Measurements from ENCODE around the gene TRPM3. TPM values are rescaled to one million over a fixed set of nuclear protein-coding genes. Genes with fewer than 3 reads are reported as not detected.

The TRPM3 gene
- total RNA-seq (2014; rRNA removed; shearing (Covaris generic)) = under 0.01 TPM in 1 of 2 replicates, not detected in the other

- no peak for DNase-seq (ENCODE audit: low read depth)
Measured at GRCh38 chr9:71121275-71122021, at the start of gene TRPM3. Gene TRPM3 (minus strand): TSS chr9:71121621. CDS start chr9:71121354, 267 bp downstream.

GRCh38 chr9:71168418-71168817 is 47.0 kb upstream of the TRPM3 start:
- DNase-seq (ENCODE audit: low read depth) = no peak

DNA sequence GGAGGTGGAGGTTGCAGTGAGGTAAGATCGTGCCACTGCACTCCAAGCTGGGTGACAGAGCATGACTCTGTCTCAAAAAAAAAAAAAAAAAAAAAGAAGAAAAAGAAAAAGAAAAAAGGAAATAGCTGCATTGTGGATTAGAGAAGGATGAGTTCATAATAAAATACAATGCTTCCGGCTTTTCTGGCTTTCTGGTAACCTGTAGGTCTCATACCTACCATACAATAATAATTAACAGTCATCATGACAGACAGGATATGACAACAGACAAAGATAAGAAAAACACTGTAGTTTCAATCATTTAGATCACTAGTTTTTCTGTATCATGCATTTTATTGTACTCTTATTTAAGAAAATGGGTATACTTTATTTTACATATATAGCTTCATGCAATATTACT is 40.7 kb upstream of the TRPM3 start:
- no peak for DNase-seq (ENCODE audit: low read depth)

- no peak for DNase-seq (ENCODE audit: low read depth)
Measured at GRCh38 chr9:71157731-71158130, 36.3 kb upstream of the TRPM3 start.

- no peak for DNase-seq (ENCODE audit: low read depth)
Measured at GRCh38 chr9:71147368-71147767, 25.9 kb upstream of the TRPM3 start.

GRCh38 chr9:71146511-71146910 is 25.1 kb upstream of the TRPM3 start:
- no peak for DNase-seq (ENCODE audit: low read depth)

- DNase-seq (ENCODE audit: low read depth) = no peak
Measured at GRCh38 chr9:71145179-71145578, 23.8 kb upstream of the TRPM3 start.

DNA sequence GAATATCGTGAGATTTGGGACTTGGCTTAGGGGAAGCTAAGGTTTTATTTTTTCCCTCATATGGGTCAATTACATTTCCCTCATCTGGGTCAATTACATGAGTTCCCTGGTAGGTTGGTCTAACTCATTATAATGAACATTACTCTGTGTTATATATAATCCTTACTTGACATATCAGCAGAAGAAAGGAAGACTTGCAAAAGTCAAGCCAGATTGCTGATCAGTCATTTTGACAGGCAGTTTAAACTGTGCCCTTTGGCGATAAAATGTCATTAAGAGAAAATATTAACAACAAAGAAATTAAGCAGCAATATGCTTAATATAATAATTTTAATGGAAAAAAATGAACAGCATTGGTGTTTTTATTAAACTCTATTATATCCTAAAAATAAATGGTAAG is 23.1 kb upstream of the TRPM3 start:
- no peak for DNase-seq (ENCODE audit: low read depth)

DNA sequence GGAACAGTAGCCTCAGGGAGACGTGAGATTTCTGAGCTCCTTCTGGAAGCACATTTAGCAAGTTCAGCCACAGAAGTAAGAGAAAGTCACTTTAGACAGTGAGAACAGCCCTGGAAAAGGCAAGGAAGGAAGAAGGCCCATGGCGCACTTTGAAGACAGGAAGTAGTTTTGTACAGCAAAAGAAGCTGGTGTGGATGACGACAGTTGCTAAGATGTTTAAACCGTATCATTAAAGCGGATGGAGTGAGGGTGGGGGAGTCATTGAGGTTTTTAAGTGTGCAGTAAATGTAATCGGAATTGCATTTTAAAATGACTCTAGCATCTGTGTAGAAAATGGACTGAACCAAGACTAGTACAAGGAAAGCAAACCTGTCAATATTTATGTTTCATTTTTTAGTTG is 15.3 kb upstream of the TRPM3 start:
- no peak for DNase-seq (ENCODE audit: low read depth)

DNA sequence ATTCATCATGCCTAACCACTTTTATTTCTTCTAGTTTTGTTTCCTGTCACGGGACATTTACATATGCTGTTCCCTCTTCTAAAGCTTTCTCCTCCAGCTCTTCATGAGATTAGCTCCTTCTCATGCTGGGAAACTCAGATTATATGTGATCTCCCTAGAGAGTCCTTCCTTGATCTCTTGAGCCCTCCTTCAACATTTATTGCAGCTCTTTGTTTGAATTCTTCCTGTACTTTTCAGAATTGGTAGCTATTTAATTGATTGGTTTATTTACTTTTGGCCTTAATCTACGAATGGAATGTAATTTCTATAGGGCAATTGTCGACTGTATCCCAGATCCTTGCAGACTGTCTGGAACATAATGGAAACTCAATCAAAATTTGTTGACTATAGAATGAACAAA is 9.7 kb upstream of the TRPM3 start:
- no peak for DNase-seq (ENCODE audit: low read depth)

- no peak for DNase-seq (ENCODE audit: low read depth)
Measured at GRCh38 chr9:71130521-71130920, 9.1 kb upstream of the TRPM3 start.

- no peak for DNase-seq (ENCODE audit: low read depth)
Measured at GRCh38 chr9:71128796-71129195, 7.4 kb upstream of the TRPM3 start.

DNA sequence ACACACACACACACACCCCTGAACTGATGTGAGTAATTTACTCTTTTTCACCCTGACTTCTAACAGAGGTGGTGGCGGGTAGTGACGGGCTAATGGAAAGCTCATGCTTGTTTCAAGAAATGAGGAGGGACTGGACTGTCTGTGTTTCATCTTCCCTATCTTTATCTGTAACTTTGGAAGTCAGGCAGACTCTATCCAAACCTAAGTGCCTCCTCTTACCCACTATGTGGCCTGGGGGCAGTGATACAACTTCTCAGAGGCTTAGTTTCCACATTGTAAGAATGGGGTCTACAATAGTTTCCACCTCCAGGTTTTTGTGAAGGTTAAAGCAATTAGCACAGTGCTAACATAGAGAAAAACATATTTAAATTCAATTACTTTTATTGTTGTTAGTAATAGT is 5.9 kb upstream of the TRPM3 start:
- no peak for DNase-seq (ENCODE audit: low read depth)

DNA sequence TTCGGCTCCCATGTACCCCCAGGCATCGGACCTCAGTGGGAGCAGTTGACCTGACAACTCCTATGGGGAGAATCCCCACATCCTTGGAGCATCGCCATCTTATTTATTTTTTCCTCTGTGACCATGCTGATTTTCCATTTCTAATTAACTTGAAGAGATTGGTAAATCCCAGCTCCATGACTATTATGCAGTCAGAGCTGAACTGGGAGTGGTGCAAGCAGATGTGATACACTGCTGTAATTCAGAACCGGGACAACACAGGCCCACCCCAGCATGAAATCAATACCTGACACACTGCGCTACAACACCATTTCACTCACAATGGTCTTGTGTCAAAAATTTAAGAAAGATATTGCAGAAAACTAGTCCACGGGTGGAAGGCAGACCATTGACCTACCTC is 1.0 kb upstream of the TRPM3 start:
- no peak for DNase-seq (ENCODE audit: low read depth)

- DNase-seq (ENCODE audit: low read depth) = no peak
Measured at GRCh38 chr9:71122022-71122275, 528 bp upstream of the TRPM3 start.

GRCh38 chr9:71120501-71121247 is 747 bp downstream of the TRPM3 start:
- no peak for DNase-seq (ENCODE audit: low read depth)

DNA sequence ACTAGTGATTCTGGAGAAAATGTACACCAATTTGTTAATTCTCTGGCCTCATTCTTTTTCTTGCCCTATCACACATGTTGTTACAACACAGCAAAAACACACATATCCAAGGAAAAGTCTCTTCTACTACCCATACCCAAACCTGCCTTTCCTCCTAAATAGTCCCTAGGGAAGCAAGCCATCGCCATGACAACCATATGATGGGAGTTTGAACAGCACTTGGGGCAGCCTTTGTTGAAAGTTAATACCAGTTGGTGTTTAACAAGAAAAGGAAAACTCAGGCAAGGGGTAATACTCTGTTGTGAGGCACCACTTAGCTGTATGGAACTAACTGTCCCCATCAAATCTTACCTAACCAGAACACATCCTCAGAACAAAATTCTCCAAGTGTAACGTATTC is 1.7 kb downstream of the TRPM3 start:
- no peak for DNase-seq (ENCODE audit: low read depth)

GRCh38 chr9:71118324-71118723 is 3.1 kb downstream of the TRPM3 start:
- no peak for DNase-seq (ENCODE audit: low read depth)

DNA sequence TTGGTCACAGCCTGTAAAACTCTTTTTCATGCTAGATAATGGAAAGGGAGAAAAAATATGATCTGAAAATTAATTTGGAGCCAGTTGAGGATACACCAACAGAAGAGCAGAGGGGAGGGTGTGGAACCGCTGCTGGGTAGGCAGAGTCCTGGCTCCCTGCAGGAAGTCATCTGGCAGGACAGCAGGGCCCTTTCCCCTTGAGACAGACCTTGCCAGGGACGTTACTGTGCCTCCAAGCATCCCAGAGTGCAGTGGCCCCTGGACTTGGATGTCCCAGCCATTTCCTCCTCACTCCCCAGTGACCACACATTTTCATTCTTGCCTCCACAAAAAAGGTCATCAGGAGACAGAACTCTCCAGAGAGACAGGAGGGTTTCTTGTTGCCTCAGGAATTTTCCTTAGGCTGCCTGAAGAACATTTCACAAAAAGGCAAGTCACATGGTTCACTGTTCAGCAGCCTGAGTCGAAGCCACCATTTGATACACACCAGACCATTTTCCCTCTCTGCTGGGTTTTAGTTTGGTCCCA is 5.9 kb downstream of the TRPM3 start:
- no peak for DNase-seq (ENCODE audit: low read depth)

DNA sequence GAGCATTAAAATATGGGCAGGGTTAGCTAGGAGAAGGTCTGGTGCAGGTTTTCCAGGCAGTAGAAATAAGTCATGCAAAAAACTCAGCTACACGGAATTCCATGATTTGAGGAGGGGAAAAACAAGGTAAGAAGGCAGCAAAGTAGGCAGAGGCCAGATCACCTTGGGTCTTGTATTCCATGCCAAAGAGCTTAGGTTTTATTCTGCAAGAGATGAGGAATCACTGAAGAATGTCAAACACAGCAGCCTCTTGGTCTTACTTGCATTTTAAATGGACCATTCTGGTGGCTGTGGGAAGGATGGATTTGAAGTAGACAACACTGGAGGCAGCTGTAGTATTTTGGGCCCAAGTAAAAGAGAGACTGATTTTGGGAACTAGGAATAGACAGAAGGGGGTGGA is 8.6 kb downstream of the TRPM3 start:
- DNase-seq (ENCODE audit: low read depth) = no peak

- DNase-seq (ENCODE audit: low read depth) = no peak
Measured at GRCh38 chr9:71108937-71109336, 12.5 kb downstream of the TRPM3 start.

- no peak for DNase-seq (ENCODE audit: low read depth)
Measured at GRCh38 chr9:71106992-71107391, 14.4 kb downstream of the TRPM3 start.

GRCh38 chr9:71105192-71105591 is 16.2 kb downstream of the TRPM3 start:
- no peak for DNase-seq (ENCODE audit: low read depth)

Measured in Daoy (cell line).